ENCODE results near the gene APOBEC4. TPM values are rescaled to one million over a fixed set of nuclear protein-coding genes. Genes with fewer than 3 reads are reported as not detected.

APOBEC4 gene, protein sequence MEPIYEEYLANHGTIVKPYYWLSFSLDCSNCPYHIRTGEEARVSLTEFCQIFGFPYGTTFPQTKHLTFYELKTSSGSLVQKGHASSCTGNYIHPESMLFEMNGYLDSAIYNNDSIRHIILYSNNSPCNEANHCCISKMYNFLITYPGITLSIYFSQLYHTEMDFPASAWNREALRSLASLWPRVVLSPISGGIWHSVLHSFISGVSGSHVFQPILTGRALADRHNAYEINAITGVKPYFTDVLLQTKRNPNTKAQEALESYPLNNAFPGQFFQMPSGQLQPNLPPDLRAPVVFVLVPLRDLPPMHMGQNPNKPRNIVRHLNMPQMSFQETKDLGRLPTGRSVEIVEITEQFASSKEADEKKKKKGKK
- total RNA-seq, result not detected in 2 replicates

DNA sequence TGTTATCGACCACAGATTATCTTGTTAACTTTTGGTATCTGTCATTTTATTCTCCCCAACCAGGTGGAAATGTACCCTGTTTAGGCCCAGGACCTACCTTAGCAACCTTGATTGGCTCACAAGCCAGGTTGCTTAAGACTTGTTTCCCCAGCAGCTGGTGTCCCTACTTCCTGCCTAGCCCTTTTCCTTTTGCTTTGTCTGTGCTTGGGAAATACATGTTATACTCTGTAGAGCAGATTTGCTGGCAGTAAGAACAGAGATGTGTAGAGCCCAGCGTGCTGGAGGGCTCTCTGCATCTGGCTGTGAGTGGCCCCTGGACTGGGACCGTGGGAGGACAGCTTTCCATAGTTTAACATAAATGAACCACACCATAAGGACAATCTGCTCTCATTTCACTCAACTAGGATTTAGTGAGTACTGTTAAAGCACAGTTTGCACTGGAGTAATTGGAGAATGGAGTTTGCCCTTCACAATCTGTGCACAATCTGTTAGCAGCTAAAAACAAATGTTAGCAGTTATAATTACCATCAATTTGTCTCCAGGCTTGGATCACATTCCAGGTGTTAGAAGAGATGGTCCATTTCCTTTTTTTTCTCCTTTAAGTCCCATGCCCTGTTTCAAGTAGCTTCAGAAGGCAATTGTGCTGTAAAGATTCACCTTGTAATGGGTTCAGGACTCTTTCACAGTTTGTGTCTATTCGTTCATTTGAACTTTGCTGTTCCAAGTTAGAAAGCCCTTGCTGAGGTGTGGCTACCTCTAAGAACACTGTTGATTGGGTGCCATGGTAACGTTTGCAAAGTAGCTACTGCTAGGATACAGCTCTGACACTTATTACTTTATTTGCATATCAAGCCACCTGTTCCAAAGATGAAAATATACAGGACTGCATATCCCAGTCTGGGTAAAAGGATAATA, at the start of gene APOBEC4:
TSS of gene APOBEC4 (minus strand) at position 770 of the 915 bp plus-strand sequence. CDS start 4,535 bp downstream, outside the sequence.

GRCh38 chr1:183635606-183636333, 17.3 kb downstream of the APOBEC4 start, which contains the start of gene ARPC5:
TSS of gene ARPC5 (minus strand) at chr1:183635783. CDS start at chr1:183635659, 124 bp downstream.

Other genes starting within 250 kb of the APOBEC4 start
- 0.50 and 1.00 TPM in 2 replicates for gene NMNAT2, start 234.9 kb downstream of the APOBEC4 start, total RNA-seq
- gene SMG7, start 180.8 kb downstream of the APOBEC4 start, total RNA-seq, result 23.7 and 24.9 TPM in 2 replicates
- gene NCF2, start 62.9 kb downstream of the APOBEC4 start, total RNA-seq, result 0.11 and 0.87 TPM in 2 replicates
- 231 and 257 TPM in 2 replicates for gene ARPC5, start 17.5 kb downstream of the APOBEC4 start, total RNA-seq
- gene RGL1, start 151.8 kb upstream of the APOBEC4 start, total RNA-seq, result 18.0 and 19.5 TPM in 2 replicates

Data from uterine smooth muscle cell (primary cell).